ENCODE results near the gene PRTG.

- TF ChIP-seq EZH2 (IDR thresholded peaks at IDR 0.05; ENCODE audit: insufficient read depth, poor library complexity, severe bottlenecking) (no peak), EZH2phosphoT487 (IDR thresholded peaks at IDR 0.05; ENCODE audit: insufficient read depth, low read depth) (no peak)
Measured at GRCh38 chr15:55619783-55620182, 123.2 kb downstream of the PRTG start.

Data from GM23248 (cell line).